Esophagus squamous epithelium (tissue), 5 donors: Measurements from ENCODE around the gene OR1F1. TPM values are rescaled to one million over a fixed set of nuclear protein-coding genes. Genes with fewer than 3 reads are reported as not detected.
"Not testable (repeated sequence)": the region's sequence is repeated elsewhere in the genome, so short reads cannot be mapped to it uniquely, and the experiment has no call there.

ENCODE experiments used
- DNase-seq: peaks from one replicate; lab custom pipeline; 2025; lab: John Stamatoyannopoulos, UW
- H3K27ac ChIP-seq, 4 donors: fragments of 200-600 bp; sonication (generic); one replicate each; pipeline ENCODE4 v1.5.1; 2016 to 2019; ENCODE audit warnings: mild to moderate bottlenecking in 1 of 4
- H3K27me3 ChIP-seq, 4 donors: fragments of 200-600 bp; sonication (generic); 1 replicate in 3 of 4; 2 replicates in 1 of 4; pipeline versions ENCODE4 v1.5.1 to v1.6.0; 2017 to 2021; ENCODE audit warnings: antibody characterized with exemption in 1 of 4
- H3K36me3 ChIP-seq, 3 donors: fragments of 200-600 bp; sonication (generic); one replicate each; pipeline ENCODE4 v1.5.1; 2016 to 2019
- H3K4me1 ChIP-seq, 3 donors: fragments of 200-600 bp; sonication (generic); one replicate each; pipeline ENCODE4 v1.5.1; 2017 to 2019
- H3K4me3 ChIP-seq, 4 donors: fragments of 200-600 bp; sonication (generic); 1 replicate in 3 of 4; 2 replicates in 1 of 4; pipeline ENCODE4 v1.5.1; 2016 to 2019; ENCODE audit warnings: mild to moderate bottlenecking in 2 of 4, moderate library complexity in 1 of 4
- H3K9me3 ChIP-seq, 3 donors: fragments of 200-600 bp; sonication (generic); one replicate each; pipeline ENCODE4 v1.5.1; 2016 to 2019
- CTCF ChIP-seq, 6 experiments: fragments of 450-650 bp in 4 of 6; fragments of 200-600 bp in 2 of 6; sonication (generic) in 2 of 6; IDR thresholded peaks; one replicate each; pipeline ENCODE4 v1.5.1; 2016 to 2019; ENCODE audit warnings: antibody characterized with exemption in 6 of 6, mild to moderate bottlenecking in 4 of 6, moderate library complexity in 4 of 6
- POLR2A ChIP-seq, 4 donors: fragments of 450-650 bp; IDR thresholded peaks; one replicate each; pipeline ENCODE4 v1.6.1; 2017; ENCODE audit warnings: antibody characterized with exemption in 4 of 4, mild to moderate bottlenecking in 4 of 4, moderate library complexity in 3 of 4
- WGBS, 2 donors: methylation state at CpG; one replicate each; pipeline ENCODE4 v1.1.5; 2018; 5-methylcytosine and 5-hydroxymethylcytosine counted together
- intact Hi-C: fragments of 100-400 bp; cut with DNase I; formaldehyde crosslinking; loops from one replicate; pipeline ENCODE4 v1.15.0; 2022
- total RNA-seq, 4 donors: library from RNA; depleted of rRNA; stranded (reverse); fragments of >200 nt; gene quantifications; one replicate each; pipeline ENCODE4 v1.1.0, GENCODE V29; 2016
- donor health status: DM: yes; HTN: yes; CAD: no.

Gene OR1F1
- total RNA-seq, 4 donors from 2014 or later: not detected

GRCh38 chr16:3195975-3196374 is 8.0 kb downstream of the OR1F1 start:
- intact Hi-C loops: no loop called here
- Histone ChIP-seq H3K27me3 (peaks cover 0 to 93% (median 28%) of the 10 kb centered on the region in 4 donors), H3K36me3 (no peaks in the 10 kb centered on the region), H3K4me3 (no peak overlapping the region), H3K9me3 (peaks cover 0 to 7% (median 0%) of the 10 kb centered on the region in 3 donors), H3K4me1 (peaks cover 0 to 10% (median 0%) of the 10 kb centered on the region in 3 donors), H3K27ac (no peak overlapping the region)
- TF ChIP-seq POLR2A (IDR thresholded peaks at IDR 0.05): no peak
- no peak for TF ChIP-seq CTCF (IDR thresholded peaks at IDR 0.05)
- no peak for DNase-seq
- 64 to 83% methylated on average over 8 to 9 of the region's 10 CpGs for WGBS, 2 donors

GRCh38 chr16:3197694-3198333 is 9.8 kb downstream of the OR1F1 start:
- H3K9me3 ChIP-seq, H3K4me1 ChIP-seq, H3K36me3 ChIP-seq, H3K27ac ChIP-seq, DNase-seq, H3K4me3 ChIP-seq, intact Hi-C loops: not testable (repeated sequence)
- H3K27me3 ChIP-seq: peaks cover 0 to 86% (median 11%) of the 10 kb centered on the region in 4 donors
- WGBS, 2 donors: 50 to 76% methylated on average over 3 of the region's 3 CpGs

GRCh38 chr16:3198334-3199072 is 10.5 kb downstream of the OR1F1 start:
- peaks cover 0 to 84% (median 6%) of the 10 kb centered on the region in 4 donors for H3K27me3 ChIP-seq
- intact Hi-C loops: no loop called here

GRCh38 chr16:3202903-3203539 is 15.0 kb downstream of the OR1F1 start:
- Histone ChIP-seq H3K9me3 (peaks cover 0 to 30% (median 11%) of the 10 kb centered on the region in 3 donors), H3K27ac (no peak overlapping the region), H3K27me3 (peaks cover 0 to 58% (median 0%) of the 10 kb centered on the region in 4 donors), H3K4me3 (no peak overlapping the region), H3K4me1 (no peaks in the 10 kb centered on the region), H3K36me3 (no peaks in the 10 kb centered on the region)
- no peak for DNase-seq
- TF ChIP-seq CTCF (IDR thresholded peaks at IDR 0.05): no peak
- WGBS, 2 donors: 59 to 72% methylated on average over 3 of the region's 6 CpGs
- intact Hi-C loops: no loop called here

More at GRCh38 chr16:3198334-3199072, 10.5 kb downstream of the OR1F1 start:
- H3K36me3 ChIP-seq: no peaks in the 10 kb centered on the region
- H3K9me3 ChIP-seq: no peaks in the 10 kb centered on the region
- H3K4me1 ChIP-seq: no peaks in the 10 kb centered on the region
- no peak overlapping the region for H3K27ac ChIP-seq
- WGBS, 2 donors: 84% methylated on average over 13 of the region's 13 CpGs
- TF ChIP-seq POLR2A (IDR thresholded peaks at IDR 0.05) (no peak), CTCF (IDR thresholded peaks at IDR 0.05) (no peak)
- no peak overlapping the region for H3K4me3 ChIP-seq
- DNase-seq: no peak

GRCh38 chr16:3205939-3206338 is 17.9 kb downstream of the OR1F1 start:
- H3K36me3 ChIP-seq, H3K4me1 ChIP-seq, DNase-seq, intact Hi-C loops, H3K27ac ChIP-seq, H3K4me3 ChIP-seq: not testable (repeated sequence)
- 60 to 68% methylated on average over 3 of the region's 3 CpGs for WGBS, 2 donors
- H3K27me3 ChIP-seq: peaks cover 0 to 47% (median 0%) of the 10 kb centered on the region in 4 donors
- peaks cover 0 to 32% (median 11%) of the 10 kb centered on the region in 3 donors for H3K9me3 ChIP-seq
